Endothelial cell of coronary artery (primary cell): ENCODE measurements around the gene OR13C9. TPM values are rescaled to one million over a fixed set of nuclear protein-coding genes. Genes with fewer than 3 reads are reported as not detected.

Experiments used
- total RNA-seq: library from RNA; depleted of rRNA; stranded (reverse); fragments of >200 nt; gene quantifications from 2 replicates; pipeline ENCODE4 v1.2.3, GENCODE V29; 2014

Gene OR13C9, protein sequence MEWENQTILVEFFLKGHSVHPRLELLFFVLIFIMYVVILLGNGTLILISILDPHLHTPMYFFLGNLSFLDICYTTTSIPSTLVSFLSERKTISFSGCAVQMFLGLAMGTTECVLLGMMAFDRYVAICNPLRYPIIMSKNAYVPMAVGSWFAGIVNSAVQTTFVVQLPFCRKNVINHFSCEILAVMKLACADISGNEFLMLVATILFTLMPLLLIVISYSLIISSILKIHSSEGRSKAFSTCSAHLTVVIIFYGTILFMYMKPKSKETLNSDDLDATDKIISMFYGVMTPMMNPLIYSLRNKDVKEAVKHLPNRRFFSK
- not detected in 2 replicates for total RNA-seq

DNA sequence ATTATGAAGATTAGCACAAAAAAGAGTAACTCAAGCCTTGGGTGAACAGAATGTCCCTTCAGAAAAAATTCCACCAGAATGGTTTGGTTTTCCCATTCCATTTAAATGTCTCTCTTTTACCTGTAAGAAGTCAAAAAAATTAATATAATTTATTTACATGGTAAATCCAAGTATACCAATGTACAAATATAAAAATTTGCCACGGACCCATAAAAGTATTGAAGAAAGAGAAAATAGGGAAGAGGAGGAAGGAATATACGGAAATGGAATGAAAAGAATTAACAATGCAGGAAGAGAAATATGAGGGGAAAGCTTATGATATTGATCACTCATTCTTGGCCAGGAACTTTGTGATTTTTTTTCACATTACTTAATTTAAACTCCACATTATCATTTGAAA, at the start of gene OR13C9:
OR13C9 (minus strand) TSS at position 101 of the 400 bp plus-strand sequence; CDS start at position 101, 0 bp downstream.

DNA sequence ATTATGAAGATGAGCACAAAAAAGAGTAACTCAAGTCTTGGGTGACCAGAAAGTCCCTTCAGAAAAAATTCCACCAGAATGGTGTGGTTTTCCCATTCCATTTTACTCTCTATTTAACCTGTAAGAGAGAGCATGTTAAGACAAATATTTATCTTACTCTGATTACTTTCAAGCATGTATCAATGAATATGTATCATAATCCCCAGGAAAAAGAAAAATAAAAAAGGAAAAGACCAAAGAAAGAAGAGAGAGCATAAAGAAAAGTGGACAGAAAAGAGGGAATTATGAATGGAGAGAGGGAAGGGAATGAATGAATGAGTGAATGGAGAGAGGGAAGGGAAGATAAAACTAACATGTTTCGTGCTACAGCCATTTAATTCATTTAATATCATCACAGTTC, 12.5 kb downstream of the OR13C9 start, which contains the start of gene OR13C2:
OR13C2 (minus strand) TSS at position 101 of the 400 bp plus-strand sequence; CDS start at position 101, 0 bp downstream.

DNA sequence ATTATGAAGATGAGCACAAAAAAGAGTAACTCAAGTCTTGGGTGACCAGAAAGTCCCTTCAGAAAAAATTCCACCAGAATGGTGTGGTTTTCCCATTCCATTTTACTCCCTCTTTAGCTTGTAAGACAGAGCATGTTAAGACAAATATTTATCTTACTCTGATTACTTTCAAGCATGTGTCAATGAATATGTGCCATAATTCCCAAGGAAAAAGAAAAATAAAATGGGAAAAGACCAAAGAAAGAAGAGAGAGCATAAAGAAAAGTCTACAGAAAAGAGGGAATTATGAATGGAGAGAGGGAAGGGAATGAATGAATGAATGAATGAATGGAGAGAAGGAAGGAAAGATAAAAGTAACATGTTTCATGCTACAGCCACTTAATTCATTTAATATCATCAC, 18.7 kb downstream of the OR13C9 start, which contains the start of gene OR13C5:
OR13C5 (minus strand) TSS at position 101 of the 400 bp plus-strand sequence; CDS start at position 101, 0 bp downstream.

DNA sequence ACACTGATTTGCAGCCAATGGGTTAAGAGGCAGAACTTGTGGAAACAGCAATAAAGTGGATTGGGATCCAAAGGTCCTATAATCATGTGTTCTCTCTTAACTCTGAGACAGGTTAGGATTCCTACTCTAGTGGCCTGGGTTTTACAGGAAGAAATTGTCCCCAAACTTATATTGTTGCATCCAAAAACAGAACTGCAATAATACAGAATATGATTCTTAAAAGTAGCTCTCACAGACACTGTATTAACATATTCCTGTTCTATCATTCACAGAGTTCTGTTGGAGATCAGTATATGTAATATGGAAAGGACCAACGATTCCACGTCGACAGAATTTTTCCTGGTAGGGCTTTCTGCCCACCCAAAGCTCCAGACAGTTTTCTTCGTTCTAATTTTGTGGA, 49.1 kb downstream of the OR13C9 start, which contains the start of gene OR13C8:
OR13C8 (plus strand) TSS at position 301 of the 400 bp plus-strand sequence; CDS start at position 301, 0 bp downstream.

Other genes with a start within 250 kb of the OR13C9 start
- gene OR13F1, start 113.9 kb downstream of the OR13C9 start, total RNA-seq, result not detected in 2 replicates
- gene OR13C4, start 91.0 kb downstream of the OR13C9 start, total RNA-seq, result not detected in 2 replicates
- gene OR13C3, start 81.3 kb downstream of the OR13C9 start, total RNA-seq, result not detected in 2 replicates
- gene OR13C8, start 49.0 kb downstream of the OR13C9 start, total RNA-seq, result not detected in 2 replicates
- gene OR13C5, start 18.8 kb downstream of the OR13C9 start, total RNA-seq, result not detected in 2 replicates
- 0.09 TPM in 1 of 2 replicates, not detected in the other for gene OR13C2, start 12.6 kb downstream of the OR13C9 start, total RNA-seq
- not detected in 2 replicates for gene OR13D1, start 76.3 kb upstream of the OR13C9 start, total RNA-seq
- gene NIPSNAP3A, start 129.5 kb upstream of the OR13C9 start, total RNA-seq, result 28.5 and 34.1 TPM in 2 replicates
- gene NIPSNAP3B, start 145.9 kb upstream of the OR13C9 start, total RNA-seq, result 0.09 and 0.47 TPM in 2 replicates